Endodermal cell (in vitro differentiated cells): Measurements from ENCODE around the gene ECE1. TPM values are rescaled to one million over a fixed set of nuclear protein-coding genes. Genes with fewer than 3 reads are reported as not detected.

Experiments
- DNase-seq: peaks from one replicate; pipeline ENCODE4 v3.0.0-alpha.2; 2017
- H3K27ac ChIP-seq: 2 replicates; pipeline ENCODE4 v1.5.1; 2013; ENCODE audit warnings: mild to moderate bottlenecking, low read depth, low read length, moderate library complexity
- H3K27me3 ChIP-seq: 2 replicates; pipeline ENCODE4 v1.6.1; 2013; ENCODE audit warnings: mild to moderate bottlenecking, low read length, moderate library complexity; ENCODE audit not compliant: insufficient read depth, control insufficient read depth, poor library complexity, severe bottlenecking
- H3K36me3 ChIP-seq: 2 replicates; pipeline ENCODE4 v1.7.0; 2013; ENCODE audit warnings: mild to moderate bottlenecking, low read length, moderate library complexity; ENCODE audit not compliant: control insufficient read depth, insufficient read depth
- H3K4me1 ChIP-seq: one replicate; pipeline ENCODE4 v1.7.0; 2013; ENCODE audit warnings: low read length; ENCODE audit not compliant: control insufficient read depth, insufficient read depth
- H3K4me3 ChIP-seq: 2 replicates; pipeline ENCODE4 v1.5.1; 2013; ENCODE audit warnings: mild to moderate bottlenecking, low read length, moderate library complexity
- H3K9ac ChIP-seq: 2 replicates; pipeline ENCODE4 v1.6.1; 2013; ENCODE audit warnings: mild to moderate bottlenecking, low read length, moderate library complexity; ENCODE audit not compliant: poor library complexity, severe bottlenecking; ENCODE audit errors: extremely low read depth
- H3K9me3 ChIP-seq: 2 replicates; pipeline ENCODE4 v1.6.1; 2013; ENCODE audit warnings: mild to moderate bottlenecking, low read length, moderate library complexity; ENCODE audit not compliant: control insufficient read depth
- H3K27ac Mint-ChIP-seq: 2 replicates; pipeline ENCODE4 v1.8.0; 2020; ENCODE audit warnings: mixed read lengths
- H3K27me3 Mint-ChIP-seq: 2 replicates; pipeline ENCODE4 v1.8.0; 2021; ENCODE audit warnings: mild to moderate bottlenecking, mixed read lengths; ENCODE audit not compliant: insufficient read depth
- H3K36me3 Mint-ChIP-seq: 2 replicates; pipeline ENCODE4 v1.8.0; 2020; ENCODE audit warnings: low read depth, mixed read lengths
- H3K4me1 Mint-ChIP-seq: 2 replicates; pipeline ENCODE4 v1.8.0; 2020; ENCODE audit warnings: mixed read lengths
- H3K4me3 Mint-ChIP-seq: 2 replicates; pipeline ENCODE4 v1.8.0; 2020; ENCODE audit warnings: mild to moderate bottlenecking, moderate library complexity, mixed read lengths
- H3K9me3 Mint-ChIP-seq: 2 replicates; pipeline ENCODE4 v1.8.0; 2020; ENCODE audit warnings: mild to moderate bottlenecking, mixed read lengths
- CTCF ChIP-seq: fragments of 200-600 bp; sonication (generic); conservative IDR thresholded peaks from 2 replicates; pipeline ENCODE4 v1.5.0; 2021; ENCODE audit warnings: antibody characterized with exemption, mild to moderate bottlenecking
- WGBS, 2 experiments: methylation state at CpG; one replicate each; pipeline versions ENCODE4 v1.1.5 to v1.1.7; 2013; ENCODE audit warnings: missing lambda C conversion rate in 2 of 2, mixed read lengths in 1 of 2; ENCODE audit not compliant: insufficient coverage in 1 of 2, insufficient read length in 1 of 2; 5-methylcytosine and 5-hydroxymethylcytosine counted together
- total RNA-seq, 2 donors: library from RNA; stranded (reverse); fragmentation: NEBNext Ultra II Directional in 1 of 2; extraction: Animal tissue kit (Norgen Biotek cat#: 25700) in 1 of 2; gene quantifications; 2 replicates in 1 of 2; 3 replicates in 1 of 2; pipeline ENCODE4 v1.2.1, GENCODE V29; 2021

ECE1 gene
- total RNA-seq, 2 donors from 2014 or later, result 47.8 to 57.9 TPM

GRCh38 chr1:21268281-21269239 lies 21.7 kb downstream of the ECE1 start:
- Histone ChIP-seq H3K4me3 (no peak overlapping the region), H3K27me3 (no peaks in the 10 kb centered on the region), H3K36me3 (peaks cover 27% of the 10 kb centered on the region), H3K9ac (no peak overlapping the region), H3K4me1 (no peaks in the 10 kb centered on the region), H3K9me3 (no peaks in the 10 kb centered on the region), H3K27ac (no peak overlapping the region)
- Mint-ChIP-seq H3K27ac (no peak overlapping the region), H3K4me1 (peaks cover 16% of the 10 kb centered on the region), H3K27me3 (no peaks in the 10 kb centered on the region), H3K4me3 (no peak overlapping the region), H3K9me3 (no peaks in the 10 kb centered on the region), H3K36me3 (peaks cover 49% of the 10 kb centered on the region)
- 91 to 97% methylated on average over 10 to 17 of the region's 17 CpGs for WGBS, 2 experiments
- TF ChIP-seq CTCF, result no peak
- DNase-seq, result no peak

- H3K4me3 ChIP-seq, result no peak overlapping the region
- no peaks in the 10 kb centered on the region for H3K27me3 ChIP-seq
- peaks cover 5% of the 10 kb centered on the region for H3K4me1 ChIP-seq
- Mint-ChIP-seq H3K4me1 (peaks cover 20% of the 10 kb centered on the region), H3K27ac (no peak overlapping the region), H3K9me3 (no peaks in the 10 kb centered on the region), H3K4me3 (no peak overlapping the region), H3K36me3 (peaks cover 46% of the 10 kb centered on the region), H3K27me3 (no peaks in the 10 kb centered on the region)
- H3K9me3 ChIP-seq, result no peaks in the 10 kb centered on the region
- peaks cover 27% of the 10 kb centered on the region for H3K36me3 ChIP-seq
- no peak overlapping the region for H3K27ac ChIP-seq
- WGBS, 2 experiments, result 94 to 95% methylated on average over 13 to 16 of the region's 16 CpGs
- no peak overlapping the region for H3K9ac ChIP-seq
- no peak for TF ChIP-seq CTCF
- DNase-seq, result no peak
Observed at GRCh38 chr1:21267191-21268077, 22.8 kb downstream of the ECE1 start.

- WGBS, 2 experiments, result 86 to 88% methylated on average over 8 to 12 of the region's 12 CpGs
- no peak overlapping the region for H3K27ac Mint-ChIP-seq
Observed at GRCh38 chr1:21266119-21266774, 24.0 kb downstream of the ECE1 start.

More at GRCh38 chr1:21266119-21266774, 24.0 kb downstream of the ECE1 start:
- Mint-ChIP-seq H3K4me1 (peaks cover 19% of the 10 kb centered on the region), H3K4me3 (no peak overlapping the region), H3K27me3 (no peaks in the 10 kb centered on the region), H3K36me3 (peaks cover 38% of the 10 kb centered on the region), H3K9me3 (no peaks in the 10 kb centered on the region)
- Histone ChIP-seq H3K4me1 (peaks cover 7% of the 10 kb centered on the region), H3K36me3 (peaks cover 24% of the 10 kb centered on the region), H3K9me3 (no peaks in the 10 kb centered on the region), H3K4me3 (no peak overlapping the region), H3K9ac (no peak overlapping the region), H3K27me3 (no peaks in the 10 kb centered on the region), H3K27ac (no peak overlapping the region)
- TF ChIP-seq CTCF, result no peak
- DNase-seq, result no peak
